Chondrocyte (in vitro differentiated cells): ENCODE measurements around the gene ATP11A. TPM values are rescaled to one million over a fixed set of nuclear protein-coding genes. Genes with fewer than 3 reads are reported as not detected.

Source experiments
- DNase-seq: peaks from one replicate; pipeline ENCODE4 v3.0.0; 2021; ENCODE audit warnings: mixed read lengths, low spot score
- H3K27ac Mint-ChIP-seq: one replicate; pipeline ENCODE4 v1.8.0; 2021; ENCODE audit warnings: mild to moderate bottlenecking, moderate library complexity, mixed read lengths; ENCODE audit not compliant: unreplicated experiment
- H3K27me3 Mint-ChIP-seq: 2 replicates; pipeline ENCODE4 v1.8.0; 2021; ENCODE audit warnings: low read depth, mixed read lengths
- H3K36me3 Mint-ChIP-seq: 2 replicates; pipeline ENCODE4 v1.8.0; 2021; ENCODE audit warnings: low read depth, mixed read lengths
- H3K4me1 Mint-ChIP-seq: 2 replicates; pipeline ENCODE4 v1.8.0; 2021; ENCODE audit warnings: low read depth, mild to moderate bottlenecking, mixed read lengths
- H3K4me3 Mint-ChIP-seq: one replicate; pipeline ENCODE4 v1.8.0; 2021; ENCODE audit warnings: mild to moderate bottlenecking, moderate library complexity, mixed read lengths; ENCODE audit not compliant: unreplicated experiment
- H3K9me3 Mint-ChIP-seq: 2 replicates; pipeline ENCODE4 v1.8.0; 2021; ENCODE audit warnings: low read depth, mixed read lengths
- CTCF ChIP-seq: fragments of 200-600 bp; sonication (generic); IDR thresholded peaks from 2 replicates; pipeline ENCODE4 v1.5.0; 2021; ENCODE audit warnings: antibody characterized with exemption, mild to moderate bottlenecking, moderate library complexity
- total RNA-seq: library from RNA; stranded (reverse); gene quantifications from 3 replicates; pipeline ENCODE4 v1.2.1, GENCODE V29; 2021

ATP11A gene
- total RNA-seq, 1 donor from 2014 or later, result 13.1 TPM

- no peak overlapping the region for H3K27ac Mint-ChIP-seq
- TF ChIP-seq CTCF, result no peak
Observed at GRCh38 chr13:112899281-112900225, 209.7 kb downstream of the ATP11A start.

GRCh38 chr13:112900226-112900600, 210.4 kb downstream of the ATP11A start:
- DNase-seq, result no peak
- H3K27me3 Mint-ChIP-seq, result peaks cover 18% of the 10 kb centered on the region
- H3K36me3 Mint-ChIP-seq, result no peaks in the 10 kb centered on the region
- no peaks in the 10 kb centered on the region for H3K4me1 Mint-ChIP-seq
- no peak overlapping the region for H3K4me3 Mint-ChIP-seq
- no peak for TF ChIP-seq CTCF
- H3K9me3 Mint-ChIP-seq, result peaks cover 4% of the 10 kb centered on the region
- H3K27ac Mint-ChIP-seq, result no peak overlapping the region

More at GRCh38 chr13:112899281-112900225, 209.7 kb downstream of the ATP11A start:
- Mint-ChIP-seq H3K27me3 (peaks cover 17% of the 10 kb centered on the region), H3K9me3 (no peaks in the 10 kb centered on the region), H3K4me3 (no peak overlapping the region), H3K36me3 (no peaks in the 10 kb centered on the region), H3K4me1 (no peaks in the 10 kb centered on the region)
- no peak for DNase-seq

- Mint-ChIP-seq H3K36me3 (no peaks in the 10 kb centered on the region), H3K4me1 (no peaks in the 10 kb centered on the region), H3K27me3 (peaks cover 18% of the 10 kb centered on the region), H3K27ac (no peak overlapping the region), H3K4me3 (no peak overlapping the region), H3K9me3 (peaks cover 5% of the 10 kb centered on the region)
- no peak for DNase-seq
- TF ChIP-seq CTCF, result no peak
Observed at GRCh38 chr13:112900691-112901091, 210.9 kb downstream of the ATP11A start.

GRCh38 chr13:112902101-112902651, 212.3 kb downstream of the ATP11A start:
- H3K36me3 Mint-ChIP-seq, result no peaks in the 10 kb centered on the region
- H3K27ac Mint-ChIP-seq, result no peak overlapping the region
- no peaks in the 10 kb centered on the region for H3K4me1 Mint-ChIP-seq
- H3K4me3 Mint-ChIP-seq, result no peak overlapping the region
- TF ChIP-seq CTCF, result no peak
- DNase-seq, result no peak
- peaks cover 26% of the 10 kb centered on the region for H3K27me3 Mint-ChIP-seq
- peaks cover 5% of the 10 kb centered on the region for H3K9me3 Mint-ChIP-seq

GRCh38 chr13:112902669-112903068, 212.8 kb downstream of the ATP11A start:
- no peak for TF ChIP-seq CTCF
- DNase-seq, result no peak
- Mint-ChIP-seq H3K9me3 (peaks cover 5% of the 10 kb centered on the region), H3K4me3 (no peak overlapping the region), H3K36me3 (no peaks in the 10 kb centered on the region), H3K27me3 (peaks cover 29% of the 10 kb centered on the region), H3K27ac (no peak overlapping the region), H3K4me1 (no peaks in the 10 kb centered on the region)
